Activated B cell treated with CpG ODN at 0.5 μM for 24 hours (primary cell): ENCODE measurements around the gene ZDHHC14. TPM values are rescaled to one million over a fixed set of nuclear protein-coding genes. Genes with fewer than 3 reads are reported as not detected.

Experiments used
- ATAC-seq: fragments of 200-7000 bp; cut with Tn5 transposase; one replicate; pipeline ENCODE4 v1.10.0; 2021; ENCODE audit warnings: low read depth, mild to moderate bottlenecking, moderate library complexity
- CTCF ChIA-PET: fragments of 350-600 bp; sonication (Branson Sonifier 250); formaldehyde crosslinking; loops from one replicate; lab custom pipeline; 2021; ENCODE audit warnings: antibody characterized with exemption; lab: Charles Lee
- POLR2A ChIA-PET: fragments of 350-600 bp; sonication (Branson Sonifier 250); formaldehyde crosslinking; loops from one replicate; lab custom pipeline; 2021; ENCODE audit warnings: antibody characterized with exemption; lab: Charles Lee
- DNase-seq: peaks from one replicate; pipeline ENCODE4 v3.0.0; 2022
- H3K27ac Mint-ChIP-seq: one replicate; pipeline ENCODE4 v1.8.0; 2020; ENCODE audit warnings: mixed read lengths
- H3K27me3 Mint-ChIP-seq: one replicate; pipeline ENCODE4 v1.8.0; 2021; ENCODE audit warnings: mixed read lengths
- H3K36me3 Mint-ChIP-seq: one replicate; pipeline ENCODE4 v1.8.0; 2021; ENCODE audit warnings: low read depth, mixed read lengths
- H3K4me1 Mint-ChIP-seq: one replicate; pipeline ENCODE4 v1.8.0; 2021; ENCODE audit warnings: mixed read lengths
- H3K4me3 Mint-ChIP-seq: one replicate; pipeline ENCODE4 v1.8.0; 2020; ENCODE audit warnings: mild to moderate bottlenecking, mixed read lengths
- H3K9me3 Mint-ChIP-seq: one replicate; pipeline ENCODE4 v1.8.0; 2020; ENCODE audit warnings: mixed read lengths
- intact Hi-C: fragments of 100-400 bp; cut with micrococcal nuclease; formaldehyde crosslinking; loops from one replicate; pipeline ENCODE4 v1.15.1; 2024
- total RNA-seq: library from RNA; stranded (reverse); gene quantifications from 2 replicates; pipeline ENCODE4 v1.2.3, GENCODE V29; 2022
- TF ChIP-seq, protein P1 (sequence below): fragments of 200-600 bp; IDR thresholded peaks from one replicate; pipeline ENCODE4 v1.8.0; 2022; ENCODE audit warnings: antibody characterized with exemption, mild to moderate bottlenecking

Gene ZDHHC14
- total RNA-seq, 1 donor from 2014 or later: 25.3 TPM

DNA sequence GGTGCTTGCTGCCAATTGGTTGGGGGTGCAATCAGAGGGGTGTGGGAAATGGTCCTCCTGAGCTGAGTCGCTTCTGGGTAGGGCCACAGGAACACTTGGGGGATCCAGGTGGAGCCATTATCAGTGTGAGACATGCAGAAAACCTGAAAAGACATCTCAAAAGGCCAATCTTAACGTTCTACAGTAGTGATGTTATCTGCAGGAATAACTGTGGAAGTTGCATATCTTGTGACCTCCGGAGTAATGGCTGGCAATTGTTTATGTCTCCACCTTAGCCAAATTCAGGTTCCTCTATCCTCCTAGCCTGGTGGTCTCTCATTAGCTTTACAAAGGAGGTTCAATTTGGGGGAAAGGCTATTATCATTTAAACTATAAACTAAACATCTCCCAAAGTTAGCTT, 327.2 kb downstream of the ZDHHC14 start:
- ChIA-PET POLR2A (no interaction called here), CTCF (no interaction called here)
- H3K4me3 Mint-ChIP-seq: no peak overlapping the region
- H3K9me3 Mint-ChIP-seq: no peaks in the 10 kb centered on the region
- no peak for ATAC-seq
- H3K27me3 Mint-ChIP-seq: peaks cover 8% of the 10 kb centered on the region
- no peak overlapping the region for H3K27ac Mint-ChIP-seq
- H3K4me1 Mint-ChIP-seq: no peaks in the 10 kb centered on the region
- H3K36me3 Mint-ChIP-seq: no peaks in the 10 kb centered on the region
- intact Hi-C loops: no loop called here
- DNase-seq: no peak
- TF ChIP-seq, protein P1, sequence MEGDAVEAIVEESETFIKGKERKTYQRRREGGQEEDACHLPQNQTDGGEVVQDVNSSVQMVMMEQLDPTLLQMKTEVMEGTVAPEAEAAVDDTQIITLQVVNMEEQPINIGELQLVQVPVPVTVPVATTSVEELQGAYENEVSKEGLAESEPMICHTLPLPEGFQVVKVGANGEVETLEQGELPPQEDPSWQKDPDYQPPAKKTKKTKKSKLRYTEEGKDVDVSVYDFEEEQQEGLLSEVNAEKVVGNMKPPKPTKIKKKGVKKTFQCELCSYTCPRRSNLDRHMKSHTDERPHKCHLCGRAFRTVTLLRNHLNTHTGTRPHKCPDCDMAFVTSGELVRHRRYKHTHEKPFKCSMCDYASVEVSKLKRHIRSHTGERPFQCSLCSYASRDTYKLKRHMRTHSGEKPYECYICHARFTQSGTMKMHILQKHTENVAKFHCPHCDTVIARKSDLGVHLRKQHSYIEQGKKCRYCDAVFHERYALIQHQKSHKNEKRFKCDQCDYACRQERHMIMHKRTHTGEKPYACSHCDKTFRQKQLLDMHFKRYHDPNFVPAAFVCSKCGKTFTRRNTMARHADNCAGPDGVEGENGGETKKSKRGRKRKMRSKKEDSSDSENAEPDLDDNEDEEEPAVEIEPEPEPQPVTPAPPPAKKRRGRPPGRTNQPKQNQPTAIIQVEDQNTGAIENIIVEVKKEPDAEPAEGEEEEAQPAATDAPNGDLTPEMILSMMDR: no peak

DNA sequence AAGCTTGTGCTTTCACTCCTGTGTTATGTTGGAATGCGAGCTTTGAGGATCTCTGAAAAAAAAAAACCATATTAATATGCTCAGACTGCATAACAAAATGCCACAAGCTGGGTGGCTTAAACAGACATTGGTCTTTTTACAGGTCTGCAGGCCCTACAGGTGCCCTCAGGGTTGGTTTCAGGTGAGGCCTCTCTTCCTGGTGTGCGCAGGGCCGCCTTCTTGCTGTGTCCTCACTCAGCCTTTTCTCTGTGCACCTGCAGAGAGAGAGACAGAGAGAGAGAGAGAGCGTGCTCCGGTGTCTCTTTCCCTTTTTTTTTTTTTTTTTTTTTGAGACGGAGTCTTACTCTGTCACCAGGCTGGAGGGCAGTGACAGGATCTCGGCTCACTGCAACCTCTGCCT, 327.9 kb downstream of the ZDHHC14 start:
- TF ChIP-seq, protein P1: no peak
- no peaks in the 10 kb centered on the region for H3K9me3 Mint-ChIP-seq
- H3K4me3 Mint-ChIP-seq: no peak overlapping the region
- DNase-seq (no peak), ATAC-seq (no peak)
- peaks cover 8% of the 10 kb centered on the region for H3K27me3 Mint-ChIP-seq
- no peak overlapping the region for H3K27ac Mint-ChIP-seq
- ChIA-PET CTCF (no interaction called here), POLR2A (no interaction called here)
- no peaks in the 10 kb centered on the region for H3K4me1 Mint-ChIP-seq
- no peaks in the 10 kb centered on the region for H3K36me3 Mint-ChIP-seq
- intact Hi-C loops: no loop called here

DNA sequence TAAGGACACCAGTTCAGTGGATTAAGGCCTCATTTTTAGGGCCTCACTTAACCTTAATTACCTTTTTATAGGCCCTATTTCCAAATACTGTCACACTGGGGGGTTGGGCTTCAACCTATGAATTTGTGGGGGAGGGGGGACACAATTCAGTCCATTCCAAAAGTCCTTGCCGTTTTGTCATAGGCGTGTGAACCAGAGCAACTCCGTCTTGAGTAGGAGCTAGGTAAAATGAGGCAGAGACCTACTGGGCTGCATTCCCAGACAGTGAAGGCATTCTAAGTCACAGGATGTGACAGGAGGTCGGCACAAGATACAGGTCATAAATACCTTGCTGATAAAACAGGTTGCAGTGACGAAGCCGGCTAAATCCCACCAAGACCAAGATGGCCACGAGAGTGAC, 328.6 kb downstream of the ZDHHC14 start:
- CTCF ChIA-PET: no interaction called here
- Mint-ChIP-seq H3K9me3 (no peaks in the 10 kb centered on the region), H3K36me3 (no peaks in the 10 kb centered on the region), H3K27me3 (peaks cover 5% of the 10 kb centered on the region), H3K27ac (no peak overlapping the region), H3K4me3 (no peak overlapping the region), H3K4me1 (no peaks in the 10 kb centered on the region)
- intact Hi-C loops: no loop called here
- POLR2A ChIA-PET: no interaction called here
- no peak for ATAC-seq
- TF ChIP-seq, protein P1: no peak
- no peak for DNase-seq

DNA sequence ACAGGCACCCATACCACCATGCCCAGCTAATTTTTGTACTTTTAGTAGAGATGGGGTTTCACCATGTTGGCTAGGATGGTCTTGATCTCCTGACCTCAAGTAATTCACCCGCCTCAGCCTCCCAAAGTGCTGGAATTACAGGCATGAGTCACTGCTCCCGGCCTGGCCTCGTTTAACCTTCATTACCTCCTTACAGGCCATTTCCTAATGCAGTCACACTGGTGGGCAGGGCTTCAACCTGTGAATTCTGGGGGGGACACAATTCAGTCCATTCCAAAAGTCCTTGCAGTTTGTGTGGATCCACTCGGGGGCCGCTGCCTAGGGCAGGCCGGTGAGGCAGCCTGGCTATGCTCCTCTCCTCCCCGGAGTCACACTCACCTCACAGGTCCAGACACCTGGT, 329.6 kb downstream of the ZDHHC14 start:
- H3K9me3 Mint-ChIP-seq: no peaks in the 10 kb centered on the region
- POLR2A ChIA-PET: no interaction called here
- DNase-seq: no peak
- H3K4me1 Mint-ChIP-seq: no peaks in the 10 kb centered on the region
- ATAC-seq: no peak
- TF ChIP-seq, protein P1: no peak
- CTCF ChIA-PET: no interaction called here
- intact Hi-C loops: no loop called here
- H3K4me3 Mint-ChIP-seq: no peak overlapping the region
- no peaks in the 10 kb centered on the region for H3K36me3 Mint-ChIP-seq
- H3K27me3 Mint-ChIP-seq: no peaks in the 10 kb centered on the region
- no peak overlapping the region for H3K27ac Mint-ChIP-seq

DNA sequence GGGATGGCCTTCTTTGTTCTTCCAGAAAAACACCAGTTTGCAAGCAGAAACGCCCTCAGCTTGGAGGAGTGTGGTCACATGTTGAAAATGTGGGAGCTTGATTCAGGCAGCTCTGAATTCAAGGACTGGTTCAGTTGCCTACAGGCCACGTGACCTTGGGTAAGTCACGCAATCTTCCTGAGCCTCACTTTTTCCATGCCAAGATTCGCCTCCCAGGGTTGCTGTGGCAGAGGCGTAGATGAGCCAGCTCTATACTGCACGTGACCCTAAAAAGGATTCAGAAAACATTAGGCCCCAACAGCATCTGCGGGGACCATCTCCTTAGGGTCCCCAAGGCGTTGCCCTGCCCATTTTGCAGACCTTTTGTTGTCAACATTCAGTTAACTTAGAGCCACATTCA, 330.1 kb downstream of the ZDHHC14 start:
- intact Hi-C loops: no loop called here
- no peaks in the 10 kb centered on the region for H3K27me3 Mint-ChIP-seq
- no peak overlapping the region for H3K4me3 Mint-ChIP-seq
- ATAC-seq (no peak), DNase-seq (no peak)
- no peak overlapping the region for H3K27ac Mint-ChIP-seq
- ChIA-PET POLR2A (no interaction called here), CTCF (no interaction called here)
- no peaks in the 10 kb centered on the region for H3K4me1 Mint-ChIP-seq
- no peaks in the 10 kb centered on the region for H3K9me3 Mint-ChIP-seq
- TF ChIP-seq, protein P1: no peak
- no peaks in the 10 kb centered on the region for H3K36me3 Mint-ChIP-seq
